Right ventricle myocardium superior (tissue), 1 donor: Measurements from ENCODE around the gene TEX54. TPM values are rescaled to one million over a fixed set of nuclear protein-coding genes. Genes with fewer than 3 reads are reported as not detected.
A peak's percentile ranks its signal among the peaks of the same experiment; 100 is the strongest.

ENCODE experiments used
- ATAC-seq: fragments of 200-7000 bp; cut with Tn5 transposase; one replicate; pipeline ENCODE4 v1.9.1; 2020; ENCODE audit warnings: mild to moderate bottlenecking; ENCODE audit not compliant: poor library complexity
- DNase-seq: peaks from one replicate; pipeline ENCODE4 v3.0.0-alpha.2; 2020
- intact Hi-C: fragments of 100-400 bp; cut with DNase I; formaldehyde crosslinking; loops from one replicate; pipeline ENCODE4 v1.11.2; 2022
- microRNA-seq: library from miRNA; unstranded; fragments of <30 nt; microRNA quantifications from one replicate; pipeline ENCODE4 v1.2.0, GENCODE V29; 2020
- total RNA-seq: library from RNA; stranded (reverse); fragmentation: NEBNext Ultra II Directional; extraction: Animal tissue kit (Norgen Biotek cat#: 25700); gene quantifications from one replicate; pipeline ENCODE4 v1.2.1, GENCODE V29; 2021
- donor health status: DM: no; HTN: yes; CAD: no; lungs with severe emphysema.

The TEX54 gene
- total RNA-seq, 1 donor from 2014 or later = not detected

- intact Hi-C loops = no loop called here
- DNase-seq (no peak), ATAC-seq (peak; percentile 1)
These were observed 28.1 kb downstream of the TEX54 start for GRCh38 chr11:62804310-62805075.

- intact Hi-C loops = no loop called here
- DNase-seq (no peak), ATAC-seq (no peak)
These were observed 31.6 kb downstream of the TEX54 start for GRCh38 chr11:62801071-62801470.

DNA sequence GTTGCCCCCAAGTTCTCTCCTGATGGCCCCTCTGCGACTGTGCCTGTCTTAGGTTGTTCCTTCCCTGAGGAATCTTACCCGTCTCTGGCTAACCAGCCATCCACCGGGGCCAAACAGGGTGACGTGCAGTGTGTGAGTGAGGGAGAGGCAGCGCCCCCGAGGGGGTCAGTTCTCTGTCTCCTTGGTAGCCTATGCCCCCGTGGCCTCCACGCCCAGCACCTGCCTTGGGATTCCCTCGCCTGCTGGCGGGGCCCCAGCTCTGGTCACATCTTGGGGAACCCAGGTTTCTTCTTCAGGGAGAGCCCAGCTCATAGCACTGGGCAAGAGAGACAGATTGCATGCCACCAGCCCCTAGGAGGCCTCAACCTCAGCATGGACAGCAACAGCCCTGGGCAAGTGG is 33.2 kb downstream of the TEX54 start:
- no peak for ATAC-seq
- intact Hi-C loops = no loop called here
- no peak for DNase-seq

GRCh38 chr11:62796281-62796680 is 36.4 kb downstream of the TEX54 start:
- ATAC-seq (no peak), DNase-seq (peak; percentile 10)
- intact Hi-C loops = no loop called here

DNA sequence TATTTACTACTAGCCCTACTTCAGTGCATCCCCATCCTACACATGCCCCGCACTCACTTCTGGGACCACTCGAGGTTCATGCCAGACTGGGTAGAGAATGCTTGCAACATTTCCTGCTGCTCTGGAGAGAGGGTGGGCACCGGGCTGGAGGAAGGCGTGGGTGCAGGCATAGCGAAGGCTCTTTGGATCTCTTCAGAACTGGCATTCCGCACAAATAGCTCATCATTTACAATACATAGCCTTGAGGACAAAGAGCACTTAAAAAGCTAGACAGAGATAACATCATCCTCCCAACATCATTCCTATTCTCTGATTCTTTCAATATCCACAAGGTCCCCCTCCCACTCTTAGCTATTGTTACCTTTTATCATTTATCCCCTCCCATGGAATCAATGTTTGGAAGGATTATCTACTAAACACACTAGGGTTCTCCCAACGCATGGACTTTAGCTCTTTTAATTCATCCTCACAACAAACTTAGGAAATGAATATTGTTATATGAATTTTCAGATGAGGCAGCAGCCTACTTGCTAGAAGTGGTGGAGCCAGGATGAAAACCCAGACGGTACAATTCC is 38.4 kb downstream of the TEX54 start:
- DNase-seq = peak; percentile 4
- intact Hi-C loops = loop anchor here (2.0 kb wide), 1 partner anchor 37 kb away; no protein-coding TSS in a partner anchor
- no peak for ATAC-seq

- intact Hi-C loops = no loop called here
- DNase-seq = peak; percentile 72
- peak; percentile 47 for ATAC-seq
These were observed 40.5 kb downstream of the TEX54 start for GRCh38 chr11:62792202-62792575.

DNA sequence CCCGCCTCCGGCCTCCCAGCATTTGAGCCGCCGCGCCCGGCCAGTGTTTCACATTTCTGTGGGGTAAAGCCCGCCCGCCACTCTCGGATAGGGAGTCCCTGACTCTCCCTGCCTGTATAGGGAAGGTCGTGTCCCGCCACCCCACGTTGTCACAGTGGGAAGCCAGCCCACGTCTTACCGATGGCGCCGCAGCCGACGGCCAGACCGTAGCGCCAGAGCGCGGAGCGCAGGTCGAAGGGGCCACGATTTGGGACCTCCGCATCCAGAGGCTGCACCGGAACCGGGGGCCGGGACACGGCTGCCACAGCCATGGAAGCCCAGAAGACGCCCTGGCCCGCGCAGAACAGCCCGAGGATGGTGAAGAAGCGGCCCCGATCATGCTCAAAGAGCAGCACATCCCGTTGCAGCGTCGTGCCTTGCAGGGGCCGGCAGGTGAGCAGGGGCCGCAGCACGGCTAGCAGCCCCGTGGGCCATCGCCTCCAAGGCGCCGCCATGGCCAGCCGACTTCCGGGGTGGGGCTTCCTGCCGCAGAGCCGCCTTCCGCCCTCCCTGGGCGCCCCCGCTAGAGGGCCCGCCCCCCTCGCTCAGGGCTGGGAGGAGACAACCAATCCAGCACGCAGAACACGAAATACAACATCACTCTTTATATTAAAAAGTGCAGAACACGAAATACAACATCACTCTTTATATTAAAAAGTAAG is 41.0 kb downstream of the TEX54 start, which contains the start of gene TMEM223:
Gene TMEM223 (minus strand): TSS at position 506 of the 701 bp plus-strand sequence. CDS start 12 bp downstream, at position 494.
- ATAC-seq = peak; percentile 89
- peak; percentile 94 for DNase-seq
- intact Hi-C loops = no loop called here

- ATAC-seq (no peak), DNase-seq (no peak)
- intact Hi-C loops = no loop called here
These were observed 43.1 kb downstream of the TEX54 start for GRCh38 chr11:62789576-62789975.

DNA sequence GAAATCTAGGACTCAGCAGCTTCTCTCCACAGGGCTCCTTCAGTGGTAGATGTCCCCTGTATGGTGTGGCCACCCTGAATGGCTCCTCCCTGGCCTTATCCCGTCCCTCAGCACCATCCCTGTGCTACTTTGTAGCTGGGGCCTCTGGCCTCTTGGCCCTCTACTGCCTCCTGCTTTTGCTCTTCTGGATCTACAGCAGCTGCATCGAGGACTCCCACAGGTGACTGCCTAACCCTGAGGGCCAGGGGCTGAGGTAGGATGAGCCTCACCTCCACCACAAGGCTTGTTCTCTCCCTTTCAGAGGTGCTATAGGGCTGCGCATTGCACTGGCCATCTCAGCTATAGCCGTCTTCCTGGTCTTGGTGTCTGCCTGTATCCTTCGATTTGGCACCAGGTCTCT is 43.6 kb downstream of the TEX54 start:
- no peak for ATAC-seq
- intact Hi-C loops = no loop called here
- no peak for DNase-seq

- ATAC-seq (peak; percentile 87), DNase-seq (peak; percentile 98)
- intact Hi-C loops = no loop called here
These were observed 45.5 kb downstream of the TEX54 start, which contains the start of gene TMEM179B for GRCh38 chr11:62787005-62787759. TSS of gene TMEM179B (plus strand) at chr11:62787402. CDS start at chr11:62787432, 30 bp downstream.

- DNase-seq (peak; percentile 93), ATAC-seq (peak; percentile 88)
- intact Hi-C loops = loop anchor here (1.0 kb wide), 1 partner anchor 76 kb away; no protein-coding TSS in a partner anchor
These were observed 46.2 kb downstream of the TEX54 start for GRCh38 chr11:62786318-62787004.

- DNase-seq = no peak
- intact Hi-C loops = no loop called here
- no peak for ATAC-seq
These were observed 49.9 kb downstream of the TEX54 start for GRCh38 chr11:62782753-62783152.

Small RNA genes lying within 50 kb of the gene (microRNA-seq; reads per million reads assigned to microRNA genes)
- gene MIR6514 (2.3 reads per million), gene MIR6748 (not detected)

Other genes starting within 250 kb of the TEX54 start
- 14.7 TPM for gene TUT1, start 241.3 kb downstream of the TEX54 start, total RNA-seq
- gene MTA2, start 231.0 kb downstream of the TEX54 start, total RNA-seq = 28.2 TPM
- 13.1 TPM for gene EML3, start 220.1 kb downstream of the TEX54 start, total RNA-seq
- 1.5 TPM for gene ROM1, start 219.6 kb downstream of the TEX54 start, total RNA-seq
- 11.6 TPM for gene B3GAT3, start 210.9 kb downstream of the TEX54 start, total RNA-seq
- gene GANAB, start 186.2 kb downstream of the TEX54 start, total RNA-seq = 91.4 TPM
- gene INTS5, start 179.5 kb downstream of the TEX54 start, total RNA-seq = 9.6 TPM
- gene C11orf98, start 167.6 kb downstream of the TEX54 start, total RNA-seq = 30.4 TPM
- 3.7 TPM for gene CSKMT, start 167.5 kb downstream of the TEX54 start, total RNA-seq
- gene UQCC3, start 161.2 kb downstream of the TEX54 start, total RNA-seq = 7.8 TPM
- gene LBHD1, start 160.6 kb downstream of the TEX54 start, total RNA-seq = 3.2 TPM
- gene UBXN1, start 153.8 kb downstream of the TEX54 start, total RNA-seq = 82.2 TPM
- gene LRRN4CL, start 143.3 kb downstream of the TEX54 start, total RNA-seq = 3.8 TPM
- gene BSCL2, start 125.4 kb downstream of the TEX54 start, total RNA-seq = 21.7 TPM
- not detected for gene GNG3, start 125.2 kb downstream of the TEX54 start, total RNA-seq
- gene HNRNPUL2, start 105.4 kb downstream of the TEX54 start, total RNA-seq = 30.4 TPM
- gene TTC9C, start 104.4 kb downstream of the TEX54 start, total RNA-seq = 14.0 TPM
- 9.7 TPM for gene ZBTB3, start 78.7 kb downstream of the TEX54 start, total RNA-seq
- gene POLR2G, start 71.3 kb downstream of the TEX54 start, total RNA-seq = 36.8 TPM
- gene TAF6L, start 61.4 kb downstream of the TEX54 start, total RNA-seq = 9.2 TPM
- gene TMEM179B, start 45.4 kb downstream of the TEX54 start, total RNA-seq = 17.1 TPM
- 17.4 TPM for gene TMEM223, start 40.8 kb downstream of the TEX54 start, total RNA-seq
- gene NXF1, start 27.4 kb downstream of the TEX54 start, total RNA-seq = 40.1 TPM
- 15.7 TPM for gene STX5, start 790 bp downstream of the TEX54 start, total RNA-seq
- gene WDR74, start 6.7 kb upstream of the TEX54 start, total RNA-seq = 27.0 TPM
- gene SLC3A2, start 48.1 kb upstream of the TEX54 start, total RNA-seq = 32.9 TPM
- not detected for gene CHRM1, start 88.5 kb upstream of the TEX54 start, total RNA-seq
- gene SLC22A6, start 152.1 kb upstream of the TEX54 start, total RNA-seq = not detected
- gene SLC22A8, start 183.0 kb upstream of the TEX54 start, total RNA-seq = not detected